ENCODE measurements around the gene KIF18B. TPM values are rescaled to one million over a fixed set of nuclear protein-coding genes. Genes with fewer than 3 reads are reported as not detected.

Gene KIF18B
- total and polyA plus RNA-seq, 11 donors, result 0.06 to 5.4 (median 0.30) TPM; not detected in 1

DNA sequence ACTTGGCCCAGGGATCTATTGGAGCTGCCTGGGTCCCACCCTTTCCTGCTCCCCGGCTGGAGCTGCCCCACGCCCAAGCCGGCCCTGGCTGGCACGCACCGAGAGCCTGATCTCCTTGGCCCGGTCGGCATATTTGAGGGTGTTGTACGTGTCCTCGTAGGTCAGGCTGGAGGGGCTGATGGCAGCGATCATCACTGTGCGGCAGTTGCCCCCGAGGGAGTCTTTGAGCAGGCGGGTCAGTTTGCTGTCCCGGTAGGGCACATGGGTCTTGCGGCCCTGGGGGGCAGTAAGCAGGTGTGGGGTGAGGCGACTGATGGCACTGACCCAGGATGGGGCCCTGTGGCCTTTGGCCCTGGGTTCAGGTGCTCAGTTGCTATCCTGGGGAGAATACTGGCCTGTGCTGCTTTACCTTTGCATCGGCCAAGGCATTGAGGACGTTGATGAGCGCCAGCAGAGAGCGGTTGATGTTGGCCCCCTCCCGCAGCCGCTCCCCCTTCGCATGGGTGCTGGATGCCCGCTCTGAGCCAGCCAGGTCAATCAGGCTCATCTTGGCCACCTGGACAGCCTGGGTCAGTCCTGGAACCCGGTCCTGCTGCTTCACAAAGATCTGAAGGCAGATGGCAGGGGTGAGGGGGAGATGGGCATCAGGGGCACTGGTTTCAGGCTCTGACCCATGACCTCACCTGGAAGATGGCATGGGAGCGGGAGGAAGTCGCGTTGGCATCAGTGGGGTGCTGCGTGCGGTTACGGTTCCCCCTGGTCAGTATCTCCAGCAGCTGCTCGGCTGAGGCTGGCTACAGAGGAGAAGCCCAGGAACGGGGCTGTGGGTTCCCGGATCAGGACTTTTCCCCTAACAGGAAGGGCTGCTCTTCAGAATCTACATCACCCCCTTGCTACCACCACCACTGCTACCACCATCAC lies 13.5 kb downstream of the KIF18B start:
- Histone ChIP-seq H3K4me3 (no peak overlapping the region), H3K36me3 (peaks cover 0 to 8% (median 0%) of the 10 kb centered on the region in 9 donors), H3K27ac (no peak overlapping the region), H3K27me3 (no peaks in the 10 kb centered on the region), H3K9me3 (peaks cover 0 to 8% (median 0%) of the 10 kb centered on the region in 12 donors), H3K4me1 (peaks cover 0 to 28% (median 2%) of the 10 kb centered on the region in 12 donors)
- TF ChIP-seq POLR2A (IDR thresholded peaks at IDR 0.05), result no peak
- TF ChIP-seq, protein P1, sequence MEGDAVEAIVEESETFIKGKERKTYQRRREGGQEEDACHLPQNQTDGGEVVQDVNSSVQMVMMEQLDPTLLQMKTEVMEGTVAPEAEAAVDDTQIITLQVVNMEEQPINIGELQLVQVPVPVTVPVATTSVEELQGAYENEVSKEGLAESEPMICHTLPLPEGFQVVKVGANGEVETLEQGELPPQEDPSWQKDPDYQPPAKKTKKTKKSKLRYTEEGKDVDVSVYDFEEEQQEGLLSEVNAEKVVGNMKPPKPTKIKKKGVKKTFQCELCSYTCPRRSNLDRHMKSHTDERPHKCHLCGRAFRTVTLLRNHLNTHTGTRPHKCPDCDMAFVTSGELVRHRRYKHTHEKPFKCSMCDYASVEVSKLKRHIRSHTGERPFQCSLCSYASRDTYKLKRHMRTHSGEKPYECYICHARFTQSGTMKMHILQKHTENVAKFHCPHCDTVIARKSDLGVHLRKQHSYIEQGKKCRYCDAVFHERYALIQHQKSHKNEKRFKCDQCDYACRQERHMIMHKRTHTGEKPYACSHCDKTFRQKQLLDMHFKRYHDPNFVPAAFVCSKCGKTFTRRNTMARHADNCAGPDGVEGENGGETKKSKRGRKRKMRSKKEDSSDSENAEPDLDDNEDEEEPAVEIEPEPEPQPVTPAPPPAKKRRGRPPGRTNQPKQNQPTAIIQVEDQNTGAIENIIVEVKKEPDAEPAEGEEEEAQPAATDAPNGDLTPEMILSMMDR (IDR thresholded peaks at IDR 0.05), result no peak
- WGBS, 4 donors, result 87 to 91% (median 89%) methylated on average over 22 to 34 of the region's 34 CpGs
- DNase-seq (peak in 1 of 5 donors; percentile 63), ATAC-seq (peak in 2 of 4 donors; percentile 16 to 36)
- intact Hi-C loops (cut with DNase I), result no loop called here

DNA sequence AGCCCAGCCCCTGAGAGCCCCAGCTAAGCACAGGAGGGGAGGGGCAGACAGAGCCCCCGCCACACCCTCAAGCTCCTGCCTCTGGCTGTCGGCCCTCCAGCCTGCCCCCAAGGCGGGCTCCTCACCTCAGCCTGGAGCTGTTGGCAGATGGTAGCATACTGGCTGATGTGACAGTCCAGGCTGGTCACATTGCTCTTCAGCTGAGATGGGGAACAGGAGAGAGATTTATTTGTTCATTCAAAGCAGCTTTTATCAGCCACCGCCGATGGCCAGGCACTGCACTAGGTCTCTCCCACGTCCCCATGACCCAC lies 14.8 kb downstream of the KIF18B start:
- peak in 2 of 4 donors; percentile 40 to 48 for ATAC-seq
- intact Hi-C loops (cut with DNase I), result no loop called here
- no peak overlapping the region for H3K27ac ChIP-seq
- no peak for TF ChIP-seq POLR2A (IDR thresholded peaks at IDR 0.05)
- TF ChIP-seq, protein P1 (IDR thresholded peaks at IDR 0.05), result no peak
- 47 to 75% (median 55%) methylated on average over 5 to 6 of the region's 6 CpGs for WGBS, 4 donors
- peaks cover 0 to 8% (median 0%) of the 10 kb centered on the region in 9 donors for H3K36me3 ChIP-seq
- H3K27me3 ChIP-seq, result no peaks in the 10 kb centered on the region
- H3K9me3 ChIP-seq, result no peaks in the 10 kb centered on the region
- no peak overlapping the region for H3K4me3 ChIP-seq
- DNase-seq, result peak in 1 of 5 donors; percentile 20
- H3K4me1 ChIP-seq, result peaks cover 0 to 28% (median 2%) of the 10 kb centered on the region in 12 donors

DNA sequence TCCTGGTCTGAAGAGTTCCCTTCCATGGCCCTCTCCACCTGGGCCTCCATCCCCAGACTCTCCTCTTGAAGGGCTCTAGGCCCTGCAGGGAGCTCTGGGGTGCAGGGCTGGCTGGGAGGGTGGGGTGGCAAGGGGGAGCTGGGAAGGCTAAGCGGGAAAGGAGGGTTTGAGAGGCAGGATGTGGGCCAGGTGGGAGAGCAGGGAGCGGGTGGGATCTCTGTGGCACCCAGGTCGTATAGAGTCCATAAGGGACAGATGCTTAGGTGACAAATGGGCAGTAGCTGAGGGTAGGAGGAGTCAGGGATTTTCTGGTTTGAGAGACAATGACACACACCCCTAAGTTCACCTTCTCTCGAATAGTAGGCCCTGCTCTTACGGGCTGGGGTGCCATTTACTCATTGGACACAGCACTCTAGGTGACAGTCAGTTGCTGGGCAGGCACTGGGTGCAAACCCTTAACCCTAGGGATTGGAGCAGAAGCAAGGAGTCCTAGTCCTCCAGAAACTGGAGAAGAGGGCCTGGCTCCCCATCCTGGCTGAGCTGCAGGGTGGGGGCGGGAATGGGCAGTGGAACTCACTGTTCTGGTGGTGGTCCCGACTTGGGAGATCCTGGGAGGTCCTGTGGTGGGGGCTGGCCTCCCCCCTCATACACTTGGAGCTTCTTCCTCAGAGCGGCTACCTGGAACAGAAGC lies 15.3 kb downstream of the KIF18B start:
- H3K4me1 ChIP-seq, result peaks cover 0 to 28% (median 2%) of the 10 kb centered on the region in 12 donors
- no peak overlapping the region for H3K4me3 ChIP-seq
- 84 to 92% (median 89%) methylated on average over 8 of the region's 8 CpGs for WGBS, 4 donors
- intact Hi-C loops (cut with DNase I), result no loop called here
- H3K27me3 ChIP-seq, result no peaks in the 10 kb centered on the region
- DNase-seq (peak in 1 of 5 donors; percentile 18), ATAC-seq (no peak)
- TF ChIP-seq, protein P1 (IDR thresholded peaks at IDR 0.05), result no peak
- no peak for TF ChIP-seq POLR2A (IDR thresholded peaks at IDR 0.05)
- no peak overlapping the region for H3K27ac ChIP-seq
- peaks cover 0 to 8% (median 0%) of the 10 kb centered on the region in 9 donors for H3K36me3 ChIP-seq
- no peaks in the 10 kb centered on the region for H3K9me3 ChIP-seq

DNA sequence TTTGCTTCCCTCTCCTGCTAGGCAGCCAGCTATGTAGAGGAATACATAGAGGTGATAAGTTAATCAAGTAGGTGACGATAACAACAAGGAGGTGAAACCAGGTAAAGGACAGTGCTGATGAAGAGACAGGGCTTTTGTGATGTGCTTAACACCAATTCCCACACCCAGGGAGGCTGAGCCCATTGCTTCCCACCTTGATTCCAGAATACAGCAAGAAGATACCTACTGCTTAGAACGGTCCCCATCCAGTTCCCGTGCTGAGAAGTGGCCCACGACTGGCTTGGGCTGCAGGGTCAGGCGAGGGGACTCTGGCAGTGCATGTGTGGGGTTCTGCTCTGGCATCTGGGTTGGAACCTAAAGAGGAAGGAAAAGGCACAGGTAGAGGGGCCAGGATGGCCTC lies 16.2 kb downstream of the KIF18B start:
- 56 to 78% (median 67%) methylated on average over 5 of the region's 5 CpGs for whole genome bisulfite sequencing, 4 donors
- no peak for TF ChIP-seq POLR2A (IDR thresholded peaks at IDR 0.05)
- TF ChIP-seq, protein P1 (IDR thresholded peaks at IDR 0.05), result no peak
- no peaks in the 10 kb centered on the region for H3K27me3 ChIP-seq
- no peak overlapping the region for H3K4me3 ChIP-seq
- ATAC-seq, result no peak
- H3K9me3 ChIP-seq, result no peaks in the 10 kb centered on the region
- peaks cover 0 to 28% (median 2%) of the 10 kb centered on the region in 12 donors for H3K4me1 ChIP-seq
- no peak for DNase-seq
- H3K36me3 ChIP-seq, result peaks cover 0 to 8% (median 0%) of the 10 kb centered on the region in 9 donors
- H3K27ac ChIP-seq, result no peak overlapping the region
- intact Hi-C loops (cut with DNase I), result no loop called here

Measured in heart left ventricle (tissue), 16 donors.